DOHH2 (cell line): ENCODE results near the gene CNTN1.

Experiments
- H3F3A ChIP-seq: fragments of 200-600 bp; sonication (generic), shearing (Covaris generic); 2 replicates; pipeline ENCODE4 v1.6.0; 2016; ENCODE audit warnings: antibody characterized with exemption, mild to moderate bottlenecking; ENCODE audit not compliant: control insufficient read depth, insufficient read depth
- H3K27ac ChIP-seq: fragments of 200-600 bp; sonication (generic); 2 replicates; pipeline ENCODE4 v1.5.1; 2014; ENCODE audit warnings: low read depth, mild to moderate bottlenecking, low read length, moderate library complexity
- H3K27me3 ChIP-seq: fragments of 200-600 bp; sonication (generic); 2 replicates; pipeline ENCODE4 v1.6.1; 2014; ENCODE audit warnings: mild to moderate bottlenecking, low read length, mixed read lengths; ENCODE audit not compliant: control insufficient read depth
- H3K36me3 ChIP-seq: fragments of 200-600 bp; sonication (generic); 2 replicates; pipeline ENCODE4 v1.6.1; 2014; ENCODE audit warnings: mild to moderate bottlenecking, low read length, moderate library complexity, mixed read lengths; ENCODE audit not compliant: control insufficient read depth
- H3K4me1 ChIP-seq: fragments of 200-600 bp; sonication (generic); 2 replicates; pipeline ENCODE4 v1.6.1; 2014; ENCODE audit warnings: mild to moderate bottlenecking, low read length, mixed read lengths; ENCODE audit not compliant: control insufficient read depth
- H3K4me2 ChIP-seq: fragments of 200-600 bp; sonication (generic); 2 replicates; pipeline ENCODE4 v1.6.0; 2014; ENCODE audit warnings: mild to moderate bottlenecking, low read length, moderate library complexity
- H3K4me3 ChIP-seq: fragments of 200-600 bp; sonication (generic); 2 replicates; pipeline ENCODE4 v1.5.1; 2014; ENCODE audit warnings: mild to moderate bottlenecking, low read length, mixed read lengths
- H3K79me2 ChIP-seq: fragments of 200-600 bp; sonication (generic); 2 replicates; pipeline ENCODE4 v1.6.1; 2014; ENCODE audit warnings: mild to moderate bottlenecking, low read length, mixed read lengths; ENCODE audit not compliant: control insufficient read depth
- H3K9me2 ChIP-seq: fragments of 200-600 bp; sonication (generic); replicated peaks from 2 replicates; pipeline ENCODE4 v1.6.1; 2014; ENCODE audit warnings: mild to moderate bottlenecking, low read length, mixed read lengths; ENCODE audit not compliant: control insufficient read depth
- H3K9me3 ChIP-seq: fragments of 200-600 bp; sonication (generic); 2 replicates; pipeline ENCODE4 v1.6.1; 2014; ENCODE audit warnings: antibody characterized with exemption, low read length, mixed read lengths; ENCODE audit not compliant: control insufficient read depth, insufficient read depth
- H4K20me1 ChIP-seq: fragments of 200-600 bp; sonication (generic); 2 replicates; pipeline ENCODE4 v1.6.0; 2014; ENCODE audit warnings: low read depth, mild to moderate bottlenecking, antibody characterized with exemption, low read length, moderate library complexity; ENCODE audit not compliant: control insufficient read depth, insufficient read depth
- EZH2phosphoT487 ChIP-seq: fragments of 200-600 bp; sonication (generic); IDR thresholded peaks from 2 replicates; pipeline ENCODE4 v1.6.1; 2017; ENCODE audit warnings: borderline replicate concordance, mild to moderate bottlenecking, antibody characterized with exemption, low read length, moderate library complexity, mixed read lengths
- TF ChIP-seq, protein P1 (sequence below): fragments of 200-600 bp; sonication (generic); IDR thresholded peaks from one replicate; pipeline ENCODE4 v1.5.1; 2014; ENCODE audit warnings: antibody characterized with exemption, mild to moderate bottlenecking, low read depth, low read length; ENCODE audit not compliant: poor library complexity, severe bottlenecking

CNTN1 gene

DNA sequence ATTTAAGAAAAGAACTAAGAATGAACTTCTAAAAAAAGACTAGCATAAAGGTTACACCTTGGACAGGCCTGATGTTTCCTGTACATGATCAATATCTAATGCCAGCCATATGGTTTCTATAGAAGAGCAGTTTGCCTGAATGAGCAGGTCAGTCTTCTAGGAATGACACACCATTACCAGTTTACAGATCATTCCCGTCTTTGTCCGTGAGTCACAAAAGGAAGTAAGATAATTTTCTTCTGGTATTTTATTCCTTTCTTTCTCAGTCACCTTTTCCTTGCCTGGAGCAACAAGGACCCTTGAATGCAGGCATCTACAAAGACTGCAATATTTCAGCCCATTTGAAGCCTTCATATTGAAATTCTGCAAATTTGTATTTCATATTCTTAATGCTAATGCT is 44.6 kb upstream of the CNTN1 start:
- no peaks in the 10 kb centered on the region for H3F3A ChIP-seq
- no peak overlapping the region for H3K4me2 ChIP-seq
- H3K4me3 ChIP-seq = no peak overlapping the region
- no peaks in the 10 kb centered on the region for H3K4me1 ChIP-seq
- no peak overlapping the region for H3K27ac ChIP-seq
- H4K20me1 ChIP-seq = no peaks in the 10 kb centered on the region
- H3K9me2 ChIP-seq = no peaks in the 10 kb centered on the region
- no peaks in the 10 kb centered on the region for H3K27me3 ChIP-seq
- no peaks in the 10 kb centered on the region for H3K79me2 ChIP-seq
- TF ChIP-seq, protein P1, sequence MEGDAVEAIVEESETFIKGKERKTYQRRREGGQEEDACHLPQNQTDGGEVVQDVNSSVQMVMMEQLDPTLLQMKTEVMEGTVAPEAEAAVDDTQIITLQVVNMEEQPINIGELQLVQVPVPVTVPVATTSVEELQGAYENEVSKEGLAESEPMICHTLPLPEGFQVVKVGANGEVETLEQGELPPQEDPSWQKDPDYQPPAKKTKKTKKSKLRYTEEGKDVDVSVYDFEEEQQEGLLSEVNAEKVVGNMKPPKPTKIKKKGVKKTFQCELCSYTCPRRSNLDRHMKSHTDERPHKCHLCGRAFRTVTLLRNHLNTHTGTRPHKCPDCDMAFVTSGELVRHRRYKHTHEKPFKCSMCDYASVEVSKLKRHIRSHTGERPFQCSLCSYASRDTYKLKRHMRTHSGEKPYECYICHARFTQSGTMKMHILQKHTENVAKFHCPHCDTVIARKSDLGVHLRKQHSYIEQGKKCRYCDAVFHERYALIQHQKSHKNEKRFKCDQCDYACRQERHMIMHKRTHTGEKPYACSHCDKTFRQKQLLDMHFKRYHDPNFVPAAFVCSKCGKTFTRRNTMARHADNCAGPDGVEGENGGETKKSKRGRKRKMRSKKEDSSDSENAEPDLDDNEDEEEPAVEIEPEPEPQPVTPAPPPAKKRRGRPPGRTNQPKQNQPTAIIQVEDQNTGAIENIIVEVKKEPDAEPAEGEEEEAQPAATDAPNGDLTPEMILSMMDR = no peak
- no peak for TF ChIP-seq EZH2phosphoT487
- H3K36me3 ChIP-seq = no peaks in the 10 kb centered on the region
- H3K9me3 ChIP-seq = 0 out of 2 replicates have a peak, but pooled peaks cover 3% of the 10 kb centered on the region

DNA sequence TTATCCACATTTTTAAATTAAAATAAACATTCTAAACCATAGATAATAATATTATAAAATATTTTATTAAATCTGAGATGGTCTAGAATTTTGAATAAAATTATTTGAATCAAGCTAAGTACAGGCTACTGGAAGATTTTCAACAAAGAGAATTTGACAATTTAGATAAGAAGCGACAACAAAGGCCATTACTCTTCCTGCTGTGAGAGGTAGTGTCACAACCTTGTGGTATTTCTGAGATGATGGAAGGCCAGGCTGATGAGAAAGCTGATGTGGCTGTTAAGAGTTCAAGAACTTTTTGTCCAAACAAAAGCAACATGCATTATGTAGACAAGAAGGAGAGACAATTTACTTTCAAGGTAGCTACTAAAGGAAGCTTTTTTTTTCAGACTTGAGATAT is 43.7 kb upstream of the CNTN1 start:
- TF ChIP-seq, protein P1 = no peak
- Histone ChIP-seq H3F3A (no peaks in the 10 kb centered on the region), H3K79me2 (no peaks in the 10 kb centered on the region), H3K9me2 (no peaks in the 10 kb centered on the region), H4K20me1 (no peaks in the 10 kb centered on the region), H3K27me3 (no peaks in the 10 kb centered on the region), H3K4me2 (no peak overlapping the region), H3K4me3 (no peak overlapping the region), H3K36me3 (no peaks in the 10 kb centered on the region), H3K9me3 (0 out of 2 replicates have a peak, but pooled peaks cover 3% of the 10 kb centered on the region), H3K4me1 (no peaks in the 10 kb centered on the region), H3K27ac (no peak overlapping the region)

DNA sequence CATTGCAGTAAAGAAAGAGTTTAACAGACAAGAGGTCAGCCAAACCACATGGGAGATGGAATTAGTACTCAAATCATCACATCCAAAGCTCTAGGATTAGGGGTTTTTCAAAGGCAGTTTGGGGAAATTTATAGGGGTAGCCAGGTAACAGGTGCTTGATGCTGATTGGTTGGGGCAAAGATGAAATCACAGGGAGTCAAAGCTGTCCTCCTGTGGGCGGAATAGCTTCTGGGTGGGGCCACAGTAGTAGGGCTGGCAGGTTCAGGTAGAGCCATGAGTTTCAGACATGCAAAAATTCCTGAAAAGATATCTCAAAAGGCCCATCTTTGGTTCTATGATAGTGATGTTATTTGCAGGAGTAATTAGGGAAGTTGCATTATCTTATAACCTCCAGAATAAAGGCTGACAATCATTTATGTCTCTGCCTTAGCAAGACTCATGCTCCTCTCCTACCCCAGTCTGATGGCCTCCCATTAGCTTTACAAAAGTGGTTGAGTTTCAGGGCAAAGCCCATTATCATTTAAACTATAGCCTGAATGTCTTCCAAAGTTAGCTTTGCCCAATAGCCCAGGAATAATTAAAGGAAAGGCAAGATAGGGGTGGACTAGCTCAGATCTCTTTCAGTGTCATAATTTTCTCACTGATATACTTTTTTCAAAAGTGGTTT is 42.1 kb upstream of the CNTN1 start:
- no peaks in the 10 kb centered on the region for H3K36me3 ChIP-seq
- TF ChIP-seq, protein P1 = no peak
- TF ChIP-seq EZH2phosphoT487 = no peak
- no peaks in the 10 kb centered on the region for H4K20me1 ChIP-seq
- H3K4me1 ChIP-seq = no peaks in the 10 kb centered on the region
- H3K4me3 ChIP-seq = no peak overlapping the region
- no peak overlapping the region for H3K4me2 ChIP-seq
- no peak overlapping the region for H3K27ac ChIP-seq
- H3K9me2 ChIP-seq = no peaks in the 10 kb centered on the region
- no peaks in the 10 kb centered on the region for H3K27me3 ChIP-seq
- H3K79me2 ChIP-seq = no peaks in the 10 kb centered on the region
- 0 out of 2 replicates have a peak, but pooled peaks cover 3% of the 10 kb centered on the region for H3K9me3 ChIP-seq
- no peaks in the 10 kb centered on the region for H3F3A ChIP-seq
